ENCODE results near the gene CHD2.
"Not testable (repeated sequence)": the region's sequence is repeated elsewhere in the genome, so short reads cannot be mapped to it uniquely, and the experiment has no call there.

The CHD2 gene

GRCh38 chr15:93049914-93050578, 149.9 kb downstream of the CHD2 start:
- no peak for DNase-seq (ENCODE audit: low read depth)

- no peak for DNase-seq (ENCODE audit: low read depth)
These were observed 150.5 kb downstream of the CHD2 start for GRCh38 chr15:93050648-93051047.

- DNase-seq (ENCODE audit: low read depth): no peak
These were observed 151.3 kb downstream of the CHD2 start for GRCh38 chr15:93051236-93052089.

GRCh38 chr15:93052090-93052879, 152.2 kb downstream of the CHD2 start:
- DNase-seq (ENCODE audit: low read depth): no peak

- DNase-seq (ENCODE audit: low read depth): no peak
These were observed 155.1 kb downstream of the CHD2 start for GRCh38 chr15:93055211-93055610.

GRCh38 chr15:93056836-93057235, 156.7 kb downstream of the CHD2 start:
- DNase-seq (ENCODE audit: low read depth): no peak

- no peak for DNase-seq (ENCODE audit: low read depth)
These were observed 157.5 kb downstream of the CHD2 start for GRCh38 chr15:93057618-93058017.

- no peak for DNase-seq (ENCODE audit: low read depth)
These were observed 158.0 kb downstream of the CHD2 start for GRCh38 chr15:93058128-93058527.

GRCh38 chr15:93058904-93059427, 158.8 kb downstream of the CHD2 start:
- DNase-seq (ENCODE audit: low read depth): no peak

GRCh38 chr15:93059442-93059841, 159.3 kb downstream of the CHD2 start:
- DNase-seq (ENCODE audit: low read depth): no peak

- DNase-seq (ENCODE audit: low read depth): no peak
These were observed 160.5 kb downstream of the CHD2 start for GRCh38 chr15:93060336-93061248.

- not testable (repeated sequence) for DNase-seq (ENCODE audit: low read depth)
These were observed 162.6 kb downstream of the CHD2 start for GRCh38 chr15:93062628-93063261.

- no peak for DNase-seq (ENCODE audit: low read depth)
These were observed 163.1 kb downstream of the CHD2 start for GRCh38 chr15:93063262-93063671.

- no peak for DNase-seq (ENCODE audit: low read depth)
These were observed 163.9 kb downstream of the CHD2 start for GRCh38 chr15:93063796-93064690.

- DNase-seq (ENCODE audit: low read depth): no peak
These were observed 165.5 kb downstream of the CHD2 start for GRCh38 chr15:93065641-93066045.

GRCh38 chr15:93066224-93066681, 166.1 kb downstream of the CHD2 start:
- no peak for DNase-seq (ENCODE audit: low read depth)

GRCh38 chr15:93066834-93067648, 166.9 kb downstream of the CHD2 start:
- no peak for DNase-seq (ENCODE audit: low read depth)

GRCh38 chr15:93067649-93068085, 167.5 kb downstream of the CHD2 start:
- no peak for DNase-seq (ENCODE audit: low read depth)
